Transverse colon (tissue), 4 donors: ENCODE data around the gene TSPAN5. TPM values are rescaled to one million over a fixed set of nuclear protein-coding genes. Genes with fewer than 3 reads are reported as not detected.

Experiments used
- DNase-seq: peaks from one replicate; pipeline ENCODE4 v3.0.0-alpha.2; 2019
- H3K27ac ChIP-seq, 4 donors: fragments of 200-600 bp; sonication (generic); 2 replicates each; pipeline ENCODE4 v1.5.1; 2016 to 2018; ENCODE audit warnings: inconsistent platforms in 4 of 4
- H3K27me3 ChIP-seq: fragments of 200-600 bp; sonication (generic); 2 replicates; pipeline ENCODE4 v1.5.1; 2017; ENCODE audit warnings: inconsistent platforms
- H3K36me3 ChIP-seq, 4 donors: fragments of 200-600 bp; sonication (generic); 2 replicates each; pipeline ENCODE4 v1.5.1; 2017 to 2019; ENCODE audit warnings: inconsistent platforms in 4 of 4
- H3K4me1 ChIP-seq, 4 donors: fragments of 200-600 bp; sonication (generic); 2 replicates each; pipeline ENCODE4 v1.5.1; 2017 to 2020; ENCODE audit warnings: inconsistent platforms in 4 of 4
- H3K4me3 ChIP-seq, 4 donors: fragments of 200-600 bp; sonication (generic); 1 replicate in 1 of 4; 2 replicates in 3 of 4; pipeline versions ENCODE4 v1.5.1 to v1.6.1; 2017 to 2019; ENCODE audit warnings: inconsistent platforms in 4 of 4
- H3K9me3 ChIP-seq, 2 donors: fragments of 200-600 bp; sonication (generic); 2 replicates each; pipeline ENCODE4 v1.5.1; 2017 to 2019; ENCODE audit warnings: inconsistent platforms in 2 of 2
- CTCF ChIP-seq, 5 experiments: fragments of 200-600 bp in 3 of 5; fragments of 450-650 bp in 2 of 5; sonication (generic) in 3 of 5; IDR thresholded peaks; 1 replicate in 2 of 5; 2 replicates in 3 of 5; pipeline ENCODE4 v1.5.1; 2016 to 2017; ENCODE audit warnings: antibody characterized with exemption in 5 of 5, inconsistent platforms in 3 of 5, mild to moderate bottlenecking in 2 of 5, moderate library complexity in 1 of 5
- EP300 ChIP-seq: sonication (generic); formaldehyde crosslinking; IDR thresholded peaks from one replicate; pipeline ENCODE4 v1.6.1; 2017; ENCODE audit warnings: antibody characterized with exemption, low read depth
- POLR2A ChIP-seq: fragments of 450-650 bp; IDR thresholded peaks from one replicate; pipeline ENCODE4 v1.6.1; 2016; ENCODE audit warnings: antibody characterized with exemption, mild to moderate bottlenecking, moderate library complexity
- POLR2AphosphoS5 ChIP-seq, 3 donors: sonication (generic); formaldehyde crosslinking; IDR thresholded peaks; one replicate each; pipeline ENCODE4 v1.6.1; 2016; ENCODE audit warnings: antibody characterized with exemption in 3 of 3
- WGBS, 2 donors: methylation state at CpG; one replicate each; pipeline ENCODE4 v1.1.5; 2018; ENCODE audit warnings: low coverage in 1 of 2; 5-methylcytosine and 5-hydroxymethylcytosine counted together
- in situ Hi-C, 4 donors: fragments of 200-750 bp; cut with MboI; loops; one replicate each; pipeline versions ENCODE4 v1.15.0 to v1.15.1; 2017; ENCODE audit warnings: low sequenced_read_pairs in 3 of 4, low pct_ligation_motif_present in 1 of 4, low pct_unique_long_range_greater_than_20kb in 1 of 4
- intact Hi-C: fragments of 100-400 bp; cut with DNase I; formaldehyde crosslinking; loops from one replicate; pipeline ENCODE4 v1.15.1; 2023; ENCODE audit warnings: low total_unique reads
- total RNA-seq, 4 donors: library from RNA; depleted of rRNA; stranded (reverse); fragments of >200 nt; gene quantifications; one replicate each; pipeline ENCODE4 v1.1.0, GENCODE V29; 2016

TSPAN5 gene
- total RNA-seq, 4 donors from 2014 or later, result 1.1 to 9.6 (median 4.4) TPM

- in situ Hi-C loops, result no loop called here
- intact Hi-C loops, result no loop called here
- H3K27ac ChIP-seq, result no peak overlapping the region
- H3K4me3 ChIP-seq, result no peak overlapping the region
- no peak for TF ChIP-seq POLR2A
- no peak for TF ChIP-seq POLR2AphosphoS5 (IDR thresholded peaks at IDR 0.05)
- TF ChIP-seq EP300, result no peak
- no peak for TF ChIP-seq CTCF (IDR thresholded peaks at IDR 0.05)
- H3K36me3 ChIP-seq, result no peaks in the 10 kb centered on the region
- no peak for DNase-seq
- 64 to 83% methylated on average over 5 to 7 of the region's 7 CpGs for WGBS, 2 donors
- H3K4me1 ChIP-seq, result peaks cover 0 to 6% (median 2%) of the 10 kb centered on the region in 4 donors
- H3K27me3 ChIP-seq, result no peaks in the 10 kb centered on the region
- no peaks in the 10 kb centered on the region for H3K9me3 ChIP-seq
Observed at GRCh38 chr4:98508829-98509598, 149.4 kb downstream of the TSPAN5 start.

GRCh38 chr4:98508248-98508647, 150.2 kb downstream of the TSPAN5 start:
- whole genome bisulfite sequencing, 2 donors, result 89 to 100% methylated on average over 1 to 4 of the region's 4 CpGs
- DNase-seq, result no peak
- Histone ChIP-seq H3K9me3 (no peaks in the 10 kb centered on the region), H3K36me3 (no peaks in the 10 kb centered on the region), H3K27me3 (no peaks in the 10 kb centered on the region), H3K27ac (no peak overlapping the region), H3K4me3 (no peak overlapping the region), H3K4me1 (peaks cover 0 to 6% (median 2%) of the 10 kb centered on the region in 4 donors)
- in situ Hi-C loops (no loop called here), intact Hi-C loops (no loop called here)
- TF ChIP-seq CTCF (IDR thresholded peaks at IDR 0.05) (no peak), EP300 (no peak), POLR2A (no peak), POLR2AphosphoS5 (IDR thresholded peaks at IDR 0.05) (no peak)

GRCh38 chr4:98507299-98507698, 151.1 kb downstream of the TSPAN5 start:
- Histone ChIP-seq H3K9me3 (no peaks in the 10 kb centered on the region), H3K36me3 (no peaks in the 10 kb centered on the region), H3K4me1 (peaks cover 0 to 6% (median 2%) of the 10 kb centered on the region in 4 donors), H3K4me3 (no peak overlapping the region), H3K27me3 (no peaks in the 10 kb centered on the region), H3K27ac (no peak overlapping the region)
- no peak for DNase-seq
- 79 to 85% methylated on average over 3 of the region's 3 CpGs for WGBS, 2 donors
- in situ Hi-C loops, result no loop called here
- TF ChIP-seq CTCF (IDR thresholded peaks at IDR 0.05), result no peak
- no peak for TF ChIP-seq EP300
- TF ChIP-seq POLR2A, result no peak
- TF ChIP-seq POLR2AphosphoS5 (IDR thresholded peaks at IDR 0.05), result no peak
- intact Hi-C loops, result no loop called here

GRCh38 chr4:98506462-98507132, 151.8 kb downstream of the TSPAN5 start:
- WGBS, 2 donors, result 60 to 80% methylated on average over 5 of the region's 5 CpGs
- H3K36me3 ChIP-seq, result no peaks in the 10 kb centered on the region
- no peak for DNase-seq
- in situ Hi-C loops (no loop called here), intact Hi-C loops (no loop called here)
- H3K4me1 ChIP-seq, result peaks cover 0 to 6% (median 2%) of the 10 kb centered on the region in 4 donors
- TF ChIP-seq POLR2AphosphoS5 (IDR thresholded peaks at IDR 0.05) (no peak), POLR2A (no peak), CTCF (IDR thresholded peaks at IDR 0.05) (no peak), EP300 (no peak)
- no peaks in the 10 kb centered on the region for H3K9me3 ChIP-seq
- H3K4me3 ChIP-seq, result no peak overlapping the region
- no peak overlapping the region for H3K27ac ChIP-seq
- no peaks in the 10 kb centered on the region for H3K27me3 ChIP-seq
